GM18517 (cell line): Measurements from ENCODE around the gene TEX44.
"Not testable (repeated sequence)": the region's sequence is repeated elsewhere in the genome, so short reads cannot be mapped to it uniquely, and the experiment has no call there.

Experiments used
- ATAC-seq: cut with Tn5 transposase; IDR thresholded peaks from one replicate; pipeline ENCODE4 v1.9.1; 2021; ENCODE audit warnings: mild to moderate bottlenecking, moderate library complexity; ENCODE audit not compliant: unreplicated experiment

The TEX44 gene

GRCh38 chr2:231570915-231571314 is 21.7 kb upstream of the TEX44 start:
- ATAC-seq: not testable (repeated sequence)

- no peak for ATAC-seq
These were observed 20.9 kb upstream of the TEX44 start for GRCh38 chr2:231571661-231572191.

GRCh38 chr2:231573096-231573495 is 19.6 kb upstream of the TEX44 start:
- no peak for ATAC-seq

DNA sequence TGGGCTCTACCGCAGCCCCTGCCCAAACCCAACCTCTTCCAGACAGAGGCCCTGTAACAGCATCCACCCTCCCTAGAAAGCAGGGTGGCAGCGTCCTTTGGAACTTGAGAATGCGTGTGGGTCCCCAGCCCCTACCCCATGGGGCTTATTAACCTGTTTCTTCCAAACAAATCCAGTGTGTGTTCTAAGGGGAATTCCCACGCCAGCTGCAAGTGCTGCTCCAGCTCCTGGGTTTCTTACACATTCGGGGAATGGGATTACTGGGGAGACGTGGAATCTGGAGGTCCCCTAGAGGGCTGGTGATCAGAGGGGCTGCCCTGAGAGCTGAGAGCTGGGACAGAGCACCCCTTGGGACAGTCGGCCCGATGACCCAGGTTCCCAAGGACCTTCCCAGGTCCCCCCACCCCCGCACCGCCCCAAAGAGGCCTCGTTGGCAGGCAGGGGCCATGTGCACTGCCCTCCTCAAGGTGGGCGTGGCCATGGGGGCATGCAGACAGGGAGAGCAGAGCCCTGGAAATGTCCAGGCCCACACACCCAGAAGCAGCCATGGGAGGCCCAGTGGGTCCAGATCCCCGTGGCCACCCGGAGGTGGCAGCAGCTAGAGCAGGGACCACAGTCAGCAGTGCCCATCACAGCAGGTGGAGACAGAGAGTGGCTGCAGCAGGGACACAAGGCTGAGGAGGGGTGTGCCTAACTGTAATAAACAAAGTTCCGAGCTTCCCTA is 18.8 kb upstream of the TEX44 start:
- ATAC-seq: no peak

DNA sequence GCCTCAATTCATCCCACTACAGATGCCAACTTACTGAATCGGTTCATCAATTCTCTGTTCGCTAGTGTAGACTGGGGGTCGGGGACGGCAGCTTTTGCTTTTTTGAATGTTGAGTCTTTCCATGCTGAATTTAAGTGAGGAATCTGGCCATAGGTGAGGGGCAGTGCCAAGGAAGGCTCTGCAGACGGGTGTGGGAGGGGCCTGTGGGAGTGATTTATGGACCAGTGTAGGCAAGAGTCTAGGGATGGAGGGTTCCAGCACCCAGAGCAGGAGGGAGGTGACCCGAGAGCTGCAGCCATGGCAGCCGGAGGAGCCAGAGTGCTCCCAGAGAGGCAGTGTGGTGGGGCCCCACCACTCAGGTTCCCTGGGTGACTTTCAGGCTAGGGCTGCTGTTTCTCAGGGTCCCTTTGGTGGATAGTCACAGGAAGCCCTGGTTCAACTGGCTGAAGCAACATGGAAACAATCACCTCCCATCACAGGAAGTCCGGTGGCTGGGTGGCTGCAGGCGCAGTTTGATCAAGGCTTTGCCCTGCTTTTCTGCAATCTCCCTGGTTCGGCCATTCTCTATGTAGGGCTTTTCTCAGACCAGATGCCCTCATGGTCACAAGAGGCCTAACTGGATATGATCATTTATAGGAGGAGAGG is 16.9 kb upstream of the TEX44 start:
- no peak for ATAC-seq

DNA sequence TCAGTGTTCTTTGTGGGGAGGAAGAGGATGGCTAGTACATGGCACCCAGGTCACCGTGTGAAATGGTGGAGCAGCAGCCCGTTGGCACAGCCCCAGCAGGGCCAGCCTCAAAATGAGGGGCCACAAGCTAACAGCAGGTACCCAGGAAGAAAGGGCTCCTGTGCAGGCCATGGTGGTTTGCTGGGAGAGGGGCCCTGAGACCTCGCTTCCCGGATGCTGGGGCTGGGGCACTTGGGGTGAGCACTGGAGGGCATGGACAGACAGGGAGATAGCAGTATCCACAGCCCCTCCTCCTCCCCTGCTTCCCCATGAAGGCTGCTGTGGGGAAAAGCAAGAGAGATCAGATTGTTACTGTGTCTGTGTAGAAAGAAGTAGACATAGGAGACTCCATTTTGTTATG is 16.2 kb upstream of the TEX44 start:
- ATAC-seq: no peak

DNA sequence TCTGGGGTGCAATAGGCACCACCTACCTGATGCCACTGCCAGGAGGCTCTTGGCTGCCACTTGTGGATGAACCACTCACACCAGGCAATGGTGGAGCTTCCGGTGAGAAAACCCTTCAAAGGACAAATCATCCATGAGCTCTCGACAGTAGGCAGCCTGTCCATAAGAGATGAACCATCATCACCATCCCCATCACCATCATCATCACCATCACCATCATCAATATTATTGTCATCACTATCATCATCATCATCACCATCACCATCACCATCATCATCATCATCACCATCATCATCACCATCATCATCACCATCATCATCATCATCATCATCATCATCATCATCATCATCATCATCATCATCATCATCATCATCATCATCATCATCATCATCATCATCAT is 14.0 kb upstream of the TEX44 start:
- not testable (repeated sequence) for ATAC-seq

- no peak for ATAC-seq
These were observed 13.1 kb upstream of the TEX44 start for GRCh38 chr2:231579560-231579959.

DNA sequence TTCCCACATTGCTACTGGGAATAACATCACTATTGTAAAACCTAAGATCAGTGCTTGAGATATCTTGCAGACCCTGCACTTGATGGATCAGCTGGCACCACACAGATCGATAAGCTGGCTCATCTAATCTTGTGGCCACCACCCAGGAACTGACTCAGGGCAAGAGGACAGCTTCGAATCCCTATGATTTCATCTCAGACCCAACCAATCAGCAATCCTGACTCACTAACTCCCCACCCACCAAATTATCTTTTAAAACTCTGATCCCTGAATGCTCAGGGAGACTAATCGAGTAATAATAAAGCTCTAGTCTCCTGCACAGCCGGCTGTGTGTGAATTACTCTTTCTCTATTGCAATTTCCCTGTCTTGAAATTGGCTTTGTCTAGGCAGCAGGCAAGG is 11.3 kb upstream of the TEX44 start:
- no peak for ATAC-seq

- no peak for ATAC-seq
These were observed 8.7 kb upstream of the TEX44 start for GRCh38 chr2:231583982-231584381.

DNA sequence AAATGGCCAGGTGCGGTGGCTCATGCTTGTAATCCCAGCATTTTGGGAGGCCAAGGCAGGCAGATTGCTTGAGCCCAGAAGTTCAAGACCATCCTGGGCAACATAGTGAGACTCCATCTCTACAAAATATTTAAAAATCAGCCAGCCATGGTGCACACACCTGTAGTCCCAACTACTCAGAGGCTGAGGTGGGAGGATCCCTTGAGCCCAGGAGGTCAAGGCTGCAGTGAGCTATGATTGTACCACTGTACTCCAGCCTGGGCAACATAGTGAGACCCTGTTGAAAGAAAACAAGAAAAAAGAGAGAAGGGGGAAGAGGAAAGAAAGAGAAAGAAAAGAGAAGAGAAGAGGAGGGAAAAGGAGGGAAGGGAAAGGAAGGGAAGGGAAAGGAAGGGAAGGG is 4.9 kb upstream of the TEX44 start:
- ATAC-seq: not testable (repeated sequence)

GRCh38 chr2:231589656-231590055 is 3.0 kb upstream of the TEX44 start:
- no peak for ATAC-seq

GRCh38 chr2:231590614-231591013 is 2.0 kb upstream of the TEX44 start:
- no peak for ATAC-seq

DNA sequence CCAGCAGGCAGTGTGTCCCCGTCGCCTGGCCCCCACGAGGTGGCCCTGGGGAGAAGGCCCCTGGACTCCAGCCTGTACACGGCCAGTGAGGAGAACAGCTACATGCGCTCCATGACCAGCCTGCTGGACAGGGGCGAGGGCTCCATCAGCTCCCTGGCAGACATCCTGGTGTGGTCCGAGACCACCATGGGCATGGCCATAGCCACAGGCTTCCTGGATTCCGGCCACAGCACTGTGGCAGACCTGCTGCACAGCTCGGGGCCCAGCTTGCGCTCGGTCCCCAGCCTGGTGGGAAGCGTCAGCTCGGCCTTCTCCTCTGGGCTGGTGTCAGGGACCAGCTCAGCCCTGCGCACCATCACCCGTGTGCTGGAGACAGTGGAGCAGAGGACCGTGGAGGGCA is 1.0 kb downstream of the TEX44 start:
- ATAC-seq: no peak

- ATAC-seq: no peak
These were observed 4.4 kb downstream of the TEX44 start for GRCh38 chr2:231597014-231597611.

DNA sequence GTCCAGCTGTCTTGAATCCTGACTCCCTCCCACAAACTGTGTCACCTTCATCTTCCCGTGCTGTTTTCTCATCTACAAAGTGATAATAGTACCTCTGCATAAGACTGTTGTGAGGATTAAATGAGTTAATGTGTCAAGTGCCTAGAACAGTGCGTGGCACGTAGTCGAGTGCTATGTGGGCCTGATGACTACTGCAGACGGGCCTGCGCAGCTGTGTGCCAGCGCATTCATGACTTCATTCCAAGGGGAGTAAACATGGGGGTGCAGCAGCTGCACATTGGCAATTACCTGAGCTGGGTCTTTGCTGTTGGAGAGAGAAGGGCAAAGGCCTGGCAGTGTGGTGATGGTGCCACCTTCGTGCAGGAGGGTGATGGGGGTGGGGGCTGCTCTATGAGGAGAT is 5.0 kb downstream of the TEX44 start:
- ATAC-seq: no peak

DNA sequence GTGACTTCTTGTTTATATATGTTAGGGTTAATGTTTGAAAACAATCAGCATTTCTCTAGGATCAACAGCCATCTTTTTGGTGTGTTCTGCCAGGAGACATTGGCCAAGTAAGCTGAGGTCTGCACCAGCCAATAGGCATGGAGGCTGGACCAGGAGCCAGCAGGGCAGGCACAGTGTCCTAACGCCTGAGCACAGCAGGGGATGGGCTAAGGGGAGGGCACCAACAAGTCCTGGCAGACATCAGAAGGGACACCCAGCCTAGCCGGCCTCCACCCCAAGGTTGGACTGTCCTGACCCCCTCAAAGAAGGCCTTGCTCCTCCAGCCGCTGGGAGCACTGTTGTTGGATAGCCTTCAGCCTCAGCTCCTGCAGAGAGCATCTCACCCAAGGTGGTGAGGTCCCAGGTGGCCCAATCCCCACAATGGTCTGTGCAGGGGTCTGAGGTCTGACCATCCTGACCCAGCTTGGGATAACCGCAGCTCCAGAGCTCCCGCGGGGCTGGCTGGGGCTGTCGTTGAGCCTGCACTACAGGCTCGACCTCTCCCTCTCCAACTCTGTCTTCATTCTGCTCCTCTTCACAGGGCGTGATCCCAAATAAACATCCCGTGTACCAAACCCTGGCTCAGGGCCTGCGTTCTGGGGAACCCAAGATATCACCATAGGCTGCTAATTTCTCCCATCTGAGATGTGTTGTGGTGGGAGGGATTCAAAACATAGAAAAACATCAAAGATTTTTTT is 8.1 kb downstream of the TEX44 start:
- no peak for ATAC-seq

GRCh38 chr2:231601356-231602229 is 8.9 kb downstream of the TEX44 start:
- no peak for ATAC-seq

DNA sequence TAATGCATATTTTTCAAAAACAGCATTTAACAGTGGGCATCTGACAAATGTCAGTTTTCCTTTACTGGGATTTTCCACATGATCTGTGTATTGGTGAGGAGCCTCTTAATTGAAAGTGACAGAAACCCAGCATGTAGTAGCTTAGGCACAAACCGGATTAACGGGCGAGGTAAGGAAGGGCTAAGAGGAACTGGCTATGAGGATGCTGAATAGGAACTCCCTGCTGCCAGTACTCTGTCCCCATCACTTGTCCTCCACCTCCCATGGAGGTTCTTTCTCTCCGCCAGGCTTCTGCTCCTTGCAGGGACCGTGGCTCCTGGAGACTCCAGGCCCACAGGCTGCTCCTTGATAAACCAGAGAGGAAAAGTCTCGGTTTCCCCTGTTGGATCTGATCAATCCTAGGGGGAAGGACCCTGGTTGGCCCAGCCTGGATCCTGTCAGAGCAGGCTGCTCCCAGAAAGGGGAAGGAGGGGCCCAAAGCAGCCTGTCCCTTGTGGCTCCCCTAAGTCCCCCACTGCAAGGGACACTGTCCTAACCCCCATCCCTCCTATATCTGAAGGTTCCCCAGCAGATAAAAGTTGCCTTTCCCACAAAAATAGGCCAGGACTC is 10.3 kb downstream of the TEX44 start:
- ATAC-seq: no peak

- peak; percentile 33 for ATAC-seq
These were observed 11.5 kb downstream of the TEX44 start for GRCh38 chr2:231604101-231604684.
